NCI-H128 (cell line): ENCODE results near the gene LRPPRC.
"Not testable (repeated sequence)": the region's sequence is repeated elsewhere in the genome, so short reads cannot be mapped to it uniquely, and the experiment has no call there.

ENCODE experiments used
- DNase-seq: peaks from one replicate; lab custom pipeline; 2025; ENCODE audit not compliant: unreplicated experiment; lab: John Stamatoyannopoulos, UW

LRPPRC gene

GRCh38 chr2:43995733-43996533 lies at the start of gene LRPPRC:
Gene LRPPRC (minus strand): TSS chr2:43995989. CDS start chr2:43995947, 42 bp downstream.
- DNase-seq, result peak; percentile 87

GRCh38 chr2:44045061-44045460 lies 49.3 kb upstream of the LRPPRC start:
- no peak for DNase-seq

GRCh38 chr2:44044281-44044720 lies 48.5 kb upstream of the LRPPRC start:
- peak; percentile 72 for DNase-seq

GRCh38 chr2:44040365-44040764 lies 44.6 kb upstream of the LRPPRC start:
- no peak for DNase-seq

GRCh38 chr2:44038277-44038676 lies 42.5 kb upstream of the LRPPRC start:
- DNase-seq, result no peak

GRCh38 chr2:44037221-44037620 lies 41.4 kb upstream of the LRPPRC start:
- no peak for DNase-seq

- no peak for DNase-seq
These were observed 38.2 kb upstream of the LRPPRC start for GRCh38 chr2:44033947-44034346.

GRCh38 chr2:44027076-44027475 lies 31.3 kb upstream of the LRPPRC start:
- DNase-seq, result not testable (repeated sequence)

- DNase-seq, result no peak
These were observed 20.5 kb upstream of the LRPPRC start for GRCh38 chr2:44016282-44016681.

GRCh38 chr2:44015239-44015638 lies 19.4 kb upstream of the LRPPRC start:
- no peak for DNase-seq

GRCh38 chr2:44013205-44013604 lies 17.4 kb upstream of the LRPPRC start:
- not testable (repeated sequence) for DNase-seq

- DNase-seq, result no peak
These were observed 14.5 kb upstream of the LRPPRC start for GRCh38 chr2:44010266-44010665.

- no peak for DNase-seq
These were observed 13.4 kb upstream of the LRPPRC start for GRCh38 chr2:44009136-44009735.

GRCh38 chr2:44005846-44006245 lies 10.1 kb upstream of the LRPPRC start:
- no peak for DNase-seq

GRCh38 chr2:44004735-44005602 lies 9.2 kb upstream of the LRPPRC start:
- no peak for DNase-seq

GRCh38 chr2:44001716-44002115 lies 5.9 kb upstream of the LRPPRC start:
- no peak for DNase-seq

GRCh38 chr2:43998263-43998662 lies 2.5 kb upstream of the LRPPRC start:
- no peak for DNase-seq

- DNase-seq, result no peak
These were observed 2.4 kb downstream of the LRPPRC start for GRCh38 chr2:43993437-43993836.

- DNase-seq, result no peak
These were observed 6.2 kb downstream of the LRPPRC start for GRCh38 chr2:43989545-43989944.

- no peak for DNase-seq
These were observed 9.2 kb downstream of the LRPPRC start for GRCh38 chr2:43986600-43986999.

- DNase-seq, result no peak
These were observed 10.4 kb downstream of the LRPPRC start for GRCh38 chr2:43985359-43985758.

GRCh38 chr2:43984533-43984932 lies 11.3 kb downstream of the LRPPRC start:
- no peak for DNase-seq
